Measurements from ENCODE around the gene ZNF148.

Gene ZNF148

GRCh38 chr3:125186261-125186787, 188.8 kb downstream of the ZNF148 start:
- no peak for DNase-seq

DNA sequence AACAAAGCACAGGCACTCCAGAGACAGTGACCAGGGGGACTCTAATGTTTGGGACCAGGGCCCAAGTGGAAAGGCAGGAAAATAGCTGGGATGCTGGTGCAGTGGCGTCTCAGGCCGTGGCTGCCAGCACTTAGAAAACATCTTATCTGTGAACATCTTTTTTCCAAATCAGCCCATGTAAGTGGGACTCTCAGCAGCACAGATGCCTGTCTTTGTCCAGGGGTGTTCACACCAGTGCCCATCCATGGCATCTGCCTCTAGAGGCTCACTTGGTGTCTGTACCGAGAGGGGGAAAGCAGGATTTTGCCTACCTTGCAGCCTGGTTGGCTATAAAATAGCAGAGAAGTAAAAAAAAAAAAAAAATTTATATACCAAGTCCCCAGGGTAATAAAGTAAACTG, 189.3 kb downstream of the ZNF148 start:
- no peak for DNase-seq

- DNase-seq: no peak
Measured at GRCh38 chr3:125179884-125180240, 195.3 kb downstream of the ZNF148 start.

GRCh38 chr3:125179143-125179883, 195.8 kb downstream of the ZNF148 start:
- no peak for DNase-seq

- no peak for DNase-seq
Measured at GRCh38 chr3:125177746-125178145, 197.4 kb downstream of the ZNF148 start.

Data from NCI-H2107 (cell line).